ENCODE measurements around the gene VWC2.
"Not testable (repeated sequence)": the region's sequence is repeated elsewhere in the genome, so short reads cannot be mapped to it uniquely, and the experiment has no call there.

Gene VWC2

GRCh38 chr7:49848211-49848841 lies 74.9 kb downstream of the VWC2 start:
- no peaks in the 10 kb centered on the region for H3K36me3 ChIP-seq (ENCODE audit: low read depth)
- no peak overlapping the region for H3K4me3 ChIP-seq (ENCODE audit: severe bottlenecking)
- peak; percentile 44; the same call in 2 of the 3 replicates for ATAC-seq (ENCODE audit: low read depth)

DNA sequence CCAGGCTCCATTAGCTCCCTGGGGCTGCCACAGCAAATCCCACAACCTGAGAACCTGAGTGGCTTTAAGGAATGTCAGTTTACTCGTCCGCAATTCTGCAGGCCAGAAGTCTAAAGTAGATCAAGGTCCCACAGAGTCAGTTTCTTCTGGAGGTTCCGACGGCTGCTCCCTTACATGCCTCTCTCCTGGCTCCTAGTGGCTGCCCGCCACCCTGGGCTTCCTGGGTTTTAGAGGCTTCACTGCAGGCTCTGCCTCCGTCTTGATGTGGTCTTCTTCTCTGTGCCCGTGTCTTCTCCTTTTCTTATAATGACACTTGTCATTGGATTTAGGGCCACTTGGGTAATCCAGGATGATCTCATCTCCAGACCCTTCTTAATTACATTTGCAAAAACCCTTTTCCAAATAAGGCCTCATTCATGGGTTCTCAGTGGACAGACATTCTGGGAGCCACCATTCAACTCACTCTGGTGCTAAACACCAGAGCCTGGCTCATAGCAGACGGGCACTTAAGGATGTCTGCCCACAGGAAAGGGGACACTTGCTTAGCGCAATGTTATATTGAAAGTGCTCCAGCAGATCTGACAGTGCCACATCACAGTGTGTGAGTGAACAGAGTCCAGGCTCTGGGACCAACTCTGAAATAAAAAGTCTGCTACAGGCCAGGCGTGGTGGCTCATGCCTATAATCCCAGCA lies 77.6 kb downstream of the VWC2 start:
- Histone ChIP-seq H3K4me3 (ENCODE audit: severe bottlenecking) (no peak overlapping the region), H3K4me1 (ENCODE audit: insufficient read depth, poor library complexity, severe bottlenecking) (no peaks in the 10 kb centered on the region), H3K27me3 (ENCODE audit: insufficient read depth, poor library complexity, severe bottlenecking) (no peaks in the 10 kb centered on the region), H3K27ac (ENCODE audit: poor library complexity, severe bottlenecking) (no peak overlapping the region), H3K9me3 (ENCODE audit: severe bottlenecking) (no peaks in the 10 kb centered on the region), H3K36me3 (ENCODE audit: low read depth) (no peaks in the 10 kb centered on the region)
- ATAC-seq (ENCODE audit: low read depth) (no peak), DNase-seq (ENCODE audit: low spot score) (no peak)
- TF ChIP-seq, protein P1, sequence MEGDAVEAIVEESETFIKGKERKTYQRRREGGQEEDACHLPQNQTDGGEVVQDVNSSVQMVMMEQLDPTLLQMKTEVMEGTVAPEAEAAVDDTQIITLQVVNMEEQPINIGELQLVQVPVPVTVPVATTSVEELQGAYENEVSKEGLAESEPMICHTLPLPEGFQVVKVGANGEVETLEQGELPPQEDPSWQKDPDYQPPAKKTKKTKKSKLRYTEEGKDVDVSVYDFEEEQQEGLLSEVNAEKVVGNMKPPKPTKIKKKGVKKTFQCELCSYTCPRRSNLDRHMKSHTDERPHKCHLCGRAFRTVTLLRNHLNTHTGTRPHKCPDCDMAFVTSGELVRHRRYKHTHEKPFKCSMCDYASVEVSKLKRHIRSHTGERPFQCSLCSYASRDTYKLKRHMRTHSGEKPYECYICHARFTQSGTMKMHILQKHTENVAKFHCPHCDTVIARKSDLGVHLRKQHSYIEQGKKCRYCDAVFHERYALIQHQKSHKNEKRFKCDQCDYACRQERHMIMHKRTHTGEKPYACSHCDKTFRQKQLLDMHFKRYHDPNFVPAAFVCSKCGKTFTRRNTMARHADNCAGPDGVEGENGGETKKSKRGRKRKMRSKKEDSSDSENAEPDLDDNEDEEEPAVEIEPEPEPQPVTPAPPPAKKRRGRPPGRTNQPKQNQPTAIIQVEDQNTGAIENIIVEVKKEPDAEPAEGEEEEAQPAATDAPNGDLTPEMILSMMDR (IDR thresholded peaks at IDR 0.05; ENCODE audit: poor library complexity, severe bottlenecking): no peak

More at GRCh38 chr7:49848211-49848841, 74.9 kb downstream of the VWC2 start:
- Histone ChIP-seq H3K27me3 (ENCODE audit: insufficient read depth, poor library complexity, severe bottlenecking) (no peaks in the 10 kb centered on the region), H3K27ac (ENCODE audit: poor library complexity, severe bottlenecking) (no peak overlapping the region), H3K9me3 (ENCODE audit: severe bottlenecking) (no peaks in the 10 kb centered on the region), H3K4me1 (ENCODE audit: insufficient read depth, poor library complexity, severe bottlenecking) (no peaks in the 10 kb centered on the region)
- no peak for DNase-seq (ENCODE audit: low spot score)
- TF ChIP-seq, protein P1 (IDR thresholded peaks at IDR 0.05; ENCODE audit: poor library complexity, severe bottlenecking): no peak

DNA sequence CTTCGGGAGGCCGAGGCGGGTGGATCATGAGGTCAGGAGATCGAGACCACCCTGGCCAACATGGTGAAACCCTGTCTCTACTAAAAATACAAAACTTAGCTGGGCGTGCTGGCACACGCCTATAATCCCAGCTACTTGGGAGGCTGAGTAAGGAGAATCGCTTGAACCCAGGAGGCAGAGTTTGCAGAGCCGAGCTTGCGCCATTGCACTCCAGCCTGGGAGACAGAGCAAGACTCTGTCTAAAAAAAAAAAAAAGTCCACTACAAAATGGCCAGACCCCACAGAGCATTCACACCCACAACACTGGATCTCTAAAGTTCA lies 78.1 kb downstream of the VWC2 start:
- H3K27me3 ChIP-seq (ENCODE audit: insufficient read depth, poor library complexity, severe bottlenecking); H3K36me3 ChIP-seq (ENCODE audit: low read depth); H3K27ac ChIP-seq (ENCODE audit: poor library complexity, severe bottlenecking); H3K4me1 ChIP-seq (ENCODE audit: insufficient read depth, poor library complexity, severe bottlenecking); ATAC-seq (ENCODE audit: low read depth); H3K4me3 ChIP-seq (ENCODE audit: severe bottlenecking); DNase-seq (ENCODE audit: low spot score); H3K9me3 ChIP-seq (ENCODE audit: severe bottlenecking): not testable (repeated sequence)

GRCh38 chr7:49852619-49853462 lies 79.4 kb downstream of the VWC2 start:
- ATAC-seq (ENCODE audit: low read depth) (peak; percentile 74), DNase-seq (ENCODE audit: low spot score) (no peak)
- H3K36me3 ChIP-seq (ENCODE audit: low read depth): no peaks in the 10 kb centered on the region
- no peak overlapping the region for H3K4me3 ChIP-seq (ENCODE audit: severe bottlenecking)
- no peaks in the 10 kb centered on the region for H3K27me3 ChIP-seq (ENCODE audit: insufficient read depth, poor library complexity, severe bottlenecking)
- H3K9me3 ChIP-seq (ENCODE audit: severe bottlenecking): no peaks in the 10 kb centered on the region
- no peaks in the 10 kb centered on the region for H3K4me1 ChIP-seq (ENCODE audit: insufficient read depth, poor library complexity, severe bottlenecking)
- no peak overlapping the region for H3K27ac ChIP-seq (ENCODE audit: poor library complexity, severe bottlenecking)
- TF ChIP-seq, protein P1 (IDR thresholded peaks at IDR 0.05; ENCODE audit: poor library complexity, severe bottlenecking): peak; percentile 79

DNA sequence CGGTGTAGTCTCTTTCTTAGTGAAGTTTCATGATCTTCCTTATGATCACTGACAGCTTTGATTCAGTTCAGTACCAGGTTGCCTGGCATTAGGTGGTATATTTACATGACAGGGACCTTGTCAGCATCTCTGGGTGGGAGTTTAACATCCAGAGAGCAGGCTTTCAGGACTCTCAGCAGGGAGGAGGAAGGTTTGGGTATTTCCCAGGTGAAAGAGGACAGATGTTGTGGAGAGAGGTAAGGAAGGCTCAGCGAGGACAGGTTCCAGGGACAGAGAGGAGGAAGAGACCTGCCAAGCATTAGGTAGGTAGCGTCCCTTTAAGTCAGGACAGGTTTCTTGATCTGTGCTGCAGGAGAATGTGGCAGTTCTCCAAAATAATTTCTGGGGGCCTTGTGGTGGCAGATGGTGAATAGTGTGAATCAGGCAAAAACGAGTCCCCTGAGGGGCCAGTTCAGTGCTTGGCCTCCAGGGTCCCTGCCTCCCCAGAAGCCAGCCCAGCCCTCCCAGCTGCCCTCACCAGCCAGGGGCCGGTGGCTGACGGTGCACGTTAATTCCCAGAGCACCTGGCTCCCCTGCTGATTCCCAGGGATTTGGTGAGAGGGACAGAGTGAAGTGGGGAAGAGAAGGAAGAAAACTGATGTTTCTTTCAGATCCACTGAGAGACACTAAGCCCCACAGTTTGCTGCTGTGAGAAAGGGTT lies 82.0 kb downstream of the VWC2 start:
- no peak for ATAC-seq (ENCODE audit: low read depth)
- TF ChIP-seq, protein P1 (IDR thresholded peaks at IDR 0.05; ENCODE audit: poor library complexity, severe bottlenecking): no peak
- no peaks in the 10 kb centered on the region for H3K9me3 ChIP-seq (ENCODE audit: severe bottlenecking)

More for the DNA sequence above, 82.0 kb downstream of the VWC2 start:
- Histone ChIP-seq H3K36me3 (ENCODE audit: low read depth) (no peaks in the 10 kb centered on the region), H3K4me3 (ENCODE audit: severe bottlenecking) (no peak overlapping the region), H3K27ac (ENCODE audit: poor library complexity, severe bottlenecking) (no peak overlapping the region), H3K27me3 (ENCODE audit: insufficient read depth, poor library complexity, severe bottlenecking) (no peaks in the 10 kb centered on the region), H3K4me1 (ENCODE audit: insufficient read depth, poor library complexity, severe bottlenecking) (no peaks in the 10 kb centered on the region)
- DNase-seq (ENCODE audit: low spot score): no peak
